ENCODE data around the gene SLAMF8.

DNA sequence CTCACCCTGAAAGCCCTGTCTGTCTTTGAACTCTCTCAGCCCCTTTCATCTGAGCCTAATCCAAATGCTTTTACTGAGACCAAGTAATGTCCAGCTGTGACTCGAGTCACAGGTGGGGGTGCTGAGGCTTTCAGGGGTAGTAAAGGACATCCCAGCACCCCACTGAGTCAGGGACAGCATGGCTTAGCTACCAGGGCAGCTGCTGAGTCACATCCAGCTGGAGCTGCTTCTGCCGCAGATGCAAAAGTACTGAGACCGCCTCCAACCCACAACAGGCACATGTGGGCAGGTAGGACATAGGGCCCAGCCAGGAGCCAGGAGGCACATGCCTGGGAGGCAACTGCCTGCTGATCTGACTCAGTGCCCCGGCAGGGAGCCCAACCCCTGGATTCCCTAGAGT is 42.5 kb downstream of the SLAMF8 start:
- TF ChIP-seq, protein P1, sequence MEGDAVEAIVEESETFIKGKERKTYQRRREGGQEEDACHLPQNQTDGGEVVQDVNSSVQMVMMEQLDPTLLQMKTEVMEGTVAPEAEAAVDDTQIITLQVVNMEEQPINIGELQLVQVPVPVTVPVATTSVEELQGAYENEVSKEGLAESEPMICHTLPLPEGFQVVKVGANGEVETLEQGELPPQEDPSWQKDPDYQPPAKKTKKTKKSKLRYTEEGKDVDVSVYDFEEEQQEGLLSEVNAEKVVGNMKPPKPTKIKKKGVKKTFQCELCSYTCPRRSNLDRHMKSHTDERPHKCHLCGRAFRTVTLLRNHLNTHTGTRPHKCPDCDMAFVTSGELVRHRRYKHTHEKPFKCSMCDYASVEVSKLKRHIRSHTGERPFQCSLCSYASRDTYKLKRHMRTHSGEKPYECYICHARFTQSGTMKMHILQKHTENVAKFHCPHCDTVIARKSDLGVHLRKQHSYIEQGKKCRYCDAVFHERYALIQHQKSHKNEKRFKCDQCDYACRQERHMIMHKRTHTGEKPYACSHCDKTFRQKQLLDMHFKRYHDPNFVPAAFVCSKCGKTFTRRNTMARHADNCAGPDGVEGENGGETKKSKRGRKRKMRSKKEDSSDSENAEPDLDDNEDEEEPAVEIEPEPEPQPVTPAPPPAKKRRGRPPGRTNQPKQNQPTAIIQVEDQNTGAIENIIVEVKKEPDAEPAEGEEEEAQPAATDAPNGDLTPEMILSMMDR (IDR thresholded peaks at IDR 0.05) = no peak
- no peak for TF ChIP-seq POLR2A (IDR thresholded peaks at IDR 0.05)

All from body of pancreas (tissue), 4 donors.